HG03045 (cell line): ENCODE results near the gene ECHS1.

ENCODE experiments used
- ATAC-seq: cut with Tn5 transposase; IDR thresholded peaks from one replicate; pipeline ENCODE4 v1.9.1; 2021; ENCODE audit warnings: mild to moderate bottlenecking, moderate library complexity; ENCODE audit not compliant: unreplicated experiment

The ECHS1 gene

GRCh38 chr10:133361227-133361626 lies 11.9 kb downstream of the ECHS1 start:
- no peak for ATAC-seq

DNA sequence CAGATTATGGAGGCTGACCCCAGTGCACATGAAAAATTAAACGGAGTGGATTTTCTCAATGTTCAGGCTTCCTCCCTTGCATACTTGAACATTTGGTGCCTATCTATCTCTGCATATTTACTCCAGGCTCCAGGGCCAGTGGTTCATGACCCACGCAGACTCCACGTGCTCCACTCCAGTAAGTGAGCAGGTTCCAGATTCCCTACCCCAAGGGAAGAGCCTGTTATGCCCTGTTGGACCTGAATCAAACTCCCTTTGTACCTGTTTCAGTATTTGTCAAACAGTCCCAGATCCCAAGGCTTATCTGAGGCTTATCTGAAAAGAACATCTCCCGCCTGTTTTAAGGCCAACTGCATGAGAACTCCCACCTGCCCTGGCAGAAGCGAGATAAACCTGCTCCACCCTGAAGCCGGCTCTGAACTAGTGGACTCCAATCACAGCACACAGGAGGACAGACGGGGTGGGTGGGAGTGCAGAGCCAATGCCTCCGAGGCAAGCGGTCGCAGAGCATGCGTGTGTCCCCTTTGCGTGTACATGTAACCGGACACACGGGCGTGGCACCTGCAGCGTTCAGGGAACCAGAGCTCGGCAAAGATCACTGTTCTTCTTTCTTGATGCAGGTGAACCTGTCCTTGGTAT lies 13.1 kb downstream of the ECHS1 start:
- no peak for ATAC-seq

DNA sequence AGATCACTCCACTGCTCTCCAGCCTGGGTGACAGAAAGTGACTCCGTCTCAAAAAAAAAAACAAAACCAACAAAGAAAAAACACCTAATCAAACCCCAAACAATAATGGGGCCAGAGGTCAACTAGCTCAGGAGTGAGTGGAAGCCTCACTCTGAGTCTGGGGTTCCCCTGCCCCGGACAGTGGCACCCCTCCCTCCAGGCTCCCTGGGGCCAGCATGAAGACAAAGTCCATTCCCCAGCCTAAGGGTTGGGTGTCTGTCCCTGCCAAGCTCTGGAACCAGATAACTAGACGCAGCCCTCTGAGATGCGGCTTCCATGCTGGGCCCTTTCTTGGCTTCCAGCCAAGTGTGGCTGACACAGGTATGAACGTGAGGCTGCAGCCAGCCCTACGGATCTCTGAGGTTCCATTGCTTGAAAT lies 13.6 kb downstream of the ECHS1 start:
- ATAC-seq: no peak

GRCh38 chr10:133358925-133359310 lies 14.2 kb downstream of the ECHS1 start:
- ATAC-seq: no peak

DNA sequence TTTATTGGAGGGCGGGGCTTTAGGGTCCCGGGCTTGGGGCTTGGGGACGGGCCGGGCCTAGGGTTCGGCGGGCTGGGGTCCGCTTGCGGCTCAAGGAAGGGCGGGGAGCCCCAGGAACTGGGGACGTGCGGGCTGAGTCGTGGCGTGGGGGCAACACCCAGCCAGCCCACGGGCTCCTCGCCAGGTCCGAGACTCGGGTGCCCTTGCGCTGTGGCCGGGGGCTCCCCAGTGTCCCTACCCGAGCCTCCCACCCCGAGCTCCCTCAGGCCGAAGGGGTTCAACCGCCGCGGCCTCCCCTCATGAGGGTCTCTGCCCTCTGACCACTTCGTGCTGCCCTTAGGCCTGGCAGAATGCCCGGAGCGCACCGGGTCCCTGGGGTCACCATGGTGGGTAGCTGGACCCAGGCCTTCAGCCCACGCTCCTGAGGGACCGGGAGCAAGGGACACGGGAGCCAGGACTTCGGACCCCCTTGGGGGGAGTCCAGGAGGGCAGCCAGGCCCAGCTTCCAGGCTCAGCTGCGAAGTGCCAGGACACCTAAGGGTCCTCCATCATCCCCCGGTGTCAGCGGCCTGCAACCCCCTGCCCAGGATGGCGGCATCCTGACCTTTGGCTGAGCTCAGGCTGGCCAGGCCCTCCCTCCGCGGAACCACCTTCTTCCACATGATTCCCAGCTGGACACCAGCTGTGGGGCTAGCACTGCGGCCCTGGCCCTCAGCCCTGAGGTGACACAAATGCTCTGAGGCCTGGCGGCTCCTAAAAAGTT lies 14.8 kb downstream of the ECHS1 start:
- ATAC-seq: no peak

GRCh38 chr10:133357285-133358161 lies 15.6 kb downstream of the ECHS1 start, which contains the start of gene FUOM:
Gene FUOM, minus strand, starts transcription at chr10:133358019. Its CDS starts 12 bp downstream, at chr10:133358007.
- ATAC-seq: peak; percentile 59

DNA sequence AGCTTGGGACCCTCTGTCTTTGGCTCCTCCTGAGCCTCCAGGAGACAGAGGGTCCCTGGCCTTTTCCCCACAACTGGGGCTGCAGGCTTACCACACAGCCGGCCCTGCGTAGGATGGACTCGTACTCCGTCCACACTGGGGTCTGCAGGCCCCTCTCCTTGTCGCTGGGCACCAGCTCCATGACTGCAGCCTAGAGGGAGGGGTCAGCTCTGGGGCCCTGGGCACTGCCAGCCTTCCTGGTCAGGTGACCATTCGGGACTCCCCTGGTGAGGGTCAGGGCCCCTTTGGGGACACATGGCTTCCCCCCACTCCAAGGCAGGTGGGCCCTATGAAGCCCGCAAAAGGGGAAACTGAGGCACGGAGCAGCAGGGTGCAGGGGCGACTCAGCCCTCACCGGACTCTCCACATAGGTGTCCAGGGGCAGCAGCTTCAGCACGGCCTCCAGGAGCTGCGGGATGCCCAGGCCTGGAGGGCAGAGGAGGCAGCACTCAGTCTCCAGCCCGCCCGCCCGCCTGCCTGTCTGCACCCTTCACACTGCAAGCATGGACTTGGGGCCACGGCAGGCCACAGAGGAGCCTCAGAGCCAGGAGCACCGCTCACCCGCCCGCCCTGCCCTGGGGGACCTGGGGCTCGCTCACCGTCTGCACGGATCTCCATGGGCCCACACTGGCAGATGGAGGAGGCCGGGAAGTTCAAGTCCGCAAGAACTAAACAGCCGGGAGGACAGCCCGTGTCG lies 16.4 kb downstream of the ECHS1 start:
- ATAC-seq: no peak

- ATAC-seq: no peak
Measured at GRCh38 chr10:133355991-133356390, 17.2 kb downstream of the ECHS1 start.

DNA sequence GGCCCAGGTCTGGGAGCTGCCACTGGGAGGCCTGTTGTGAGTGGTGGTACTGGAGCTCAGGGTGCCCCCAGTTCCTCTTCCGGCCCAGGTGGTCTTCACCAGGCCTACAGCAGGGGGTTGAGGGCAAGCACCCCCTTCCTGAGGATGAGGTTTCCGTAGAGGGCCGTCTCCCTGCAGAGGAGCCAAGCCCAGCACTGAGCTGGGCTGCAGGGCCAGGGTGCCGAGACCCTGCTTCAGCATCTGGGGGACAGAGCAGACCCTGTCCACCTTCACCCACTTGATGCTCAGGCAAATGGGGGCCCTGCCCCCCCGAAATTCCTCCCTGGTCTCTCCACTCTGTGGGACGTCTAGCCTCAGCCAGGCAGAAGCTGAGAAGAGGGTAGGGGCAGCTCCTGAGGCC lies 17.9 kb downstream of the ECHS1 start:
- ATAC-seq: no peak

GRCh38 chr10:133354672-133355240 lies 18.4 kb downstream of the ECHS1 start:
- no peak for ATAC-seq

GRCh38 chr10:133353988-133354605 lies 19.1 kb downstream of the ECHS1 start:
- ATAC-seq: no peak

GRCh38 chr10:133353202-133353959 lies 19.8 kb downstream of the ECHS1 start:
- ATAC-seq: no peak

DNA sequence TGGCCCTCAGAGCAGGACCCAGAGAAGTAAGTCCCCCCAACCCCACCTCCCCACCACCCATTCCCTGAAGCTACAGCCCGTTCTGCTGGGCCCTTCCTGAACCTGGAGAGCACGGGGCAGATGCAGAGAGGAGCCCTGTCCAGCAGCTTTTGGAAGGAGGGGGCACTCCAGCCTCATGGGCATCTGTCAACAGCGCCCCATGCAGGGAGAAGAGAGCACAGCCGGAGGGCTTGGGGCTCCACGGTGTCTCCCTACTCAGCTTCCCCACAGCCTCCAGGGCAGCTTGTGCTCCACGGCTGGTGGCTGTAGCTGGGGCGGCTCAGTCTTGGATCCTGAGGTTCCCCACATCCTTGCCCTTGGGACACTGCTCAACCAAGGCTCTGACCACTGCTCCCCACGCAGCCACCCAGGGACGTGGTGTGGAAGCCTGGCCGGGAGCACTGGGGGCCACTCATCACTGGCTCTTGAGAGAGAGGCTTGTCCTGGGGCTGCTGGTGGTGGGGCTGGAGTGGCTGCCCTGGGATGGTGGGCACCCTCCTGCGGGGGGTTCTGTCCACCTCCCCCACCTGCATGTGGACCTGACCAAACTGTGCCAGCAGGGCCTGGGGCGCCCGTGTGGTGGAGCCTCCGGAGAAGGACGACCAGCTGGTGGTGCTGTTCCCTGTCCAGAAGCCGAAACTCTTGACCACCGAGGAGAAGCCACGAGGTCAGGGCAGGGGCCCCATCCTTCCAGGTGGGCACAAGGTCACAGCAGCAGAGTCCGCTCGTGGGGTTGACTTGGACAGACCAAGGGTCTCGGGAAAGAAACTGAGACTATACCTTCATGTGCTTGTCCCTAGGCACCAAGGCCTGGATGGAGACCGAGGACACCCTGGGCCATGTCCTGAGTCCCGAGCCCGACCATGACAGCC lies 21.5 kb downstream of the ECHS1 start:
- ATAC-seq: no peak

DNA sequence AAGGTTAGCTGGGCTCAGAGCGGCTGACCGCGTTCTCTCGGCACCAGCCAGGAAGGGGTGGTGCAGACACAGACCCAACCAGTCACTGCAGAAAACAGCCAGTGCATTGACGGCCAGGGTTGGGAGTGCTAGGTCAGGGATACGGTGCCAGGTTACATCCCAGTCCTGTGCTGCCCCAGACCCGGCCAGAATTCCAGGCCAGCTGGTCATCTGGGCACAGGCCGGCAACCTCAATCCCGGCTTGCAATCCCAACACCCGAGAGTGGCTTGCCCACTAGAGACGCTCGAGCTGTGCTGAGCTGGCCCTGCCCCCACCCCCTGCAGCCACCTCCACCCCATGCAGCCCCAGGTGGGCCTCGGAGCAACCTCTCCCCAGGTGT lies 22.2 kb downstream of the ECHS1 start:
- no peak for ATAC-seq

DNA sequence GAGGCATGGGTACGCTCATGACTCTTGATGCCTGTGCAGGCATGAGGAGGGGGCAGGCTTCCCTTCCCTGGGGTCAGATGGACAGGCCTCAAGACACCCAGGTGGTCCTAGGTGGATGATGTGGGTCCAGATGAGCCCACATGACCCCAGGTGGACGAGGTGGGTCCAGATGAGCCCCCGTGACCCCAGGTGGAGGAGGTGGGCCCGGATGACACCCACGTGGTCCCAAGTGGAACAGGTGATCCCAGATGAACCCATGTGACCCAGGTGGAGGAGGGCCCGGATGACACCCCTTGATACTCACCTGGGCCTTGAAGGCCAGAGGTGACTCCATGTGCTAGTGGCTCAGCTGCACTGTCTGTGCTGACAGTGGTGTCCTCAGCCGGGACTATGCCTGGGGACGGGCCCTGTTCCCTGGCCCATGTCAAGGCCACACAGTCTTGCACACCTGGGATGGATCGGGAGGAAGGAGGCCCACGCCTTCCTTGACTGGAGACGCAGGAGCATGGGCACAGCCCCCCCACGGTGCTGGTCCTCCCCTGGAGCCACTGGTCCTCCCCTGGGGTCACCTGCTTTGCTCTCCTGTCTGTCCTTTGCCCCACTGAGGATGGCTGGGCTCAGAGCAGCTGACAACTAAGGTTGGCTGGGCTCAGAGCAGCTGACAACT lies 22.7 kb downstream of the ECHS1 start:
- no peak for ATAC-seq

GRCh38 chr10:133349577-133350011 lies 23.6 kb downstream of the ECHS1 start:
- no peak for ATAC-seq

GRCh38 chr10:133349160-133349568 lies 24.0 kb downstream of the ECHS1 start:
- no peak for ATAC-seq
